Nephron (organoid): ENCODE data around the gene LHFPL6.
A peak's percentile ranks its signal among the peaks of the same experiment; 100 is the strongest.

Source experiments
- H3K27ac Mint-ChIP-seq, 3 experiments: 2 replicates each; pipeline ENCODE4 v1.8.0; 2020; ENCODE audit warnings: mixed read lengths in 3 of 3, mild to moderate bottlenecking in 2 of 3, moderate library complexity in 1 of 3
- H3K27me3 Mint-ChIP-seq: 2 replicates; pipeline ENCODE4 v1.8.0; 2021; ENCODE audit warnings: low read depth, mild to moderate bottlenecking, moderate library complexity, mixed read lengths
- H3K36me3 Mint-ChIP-seq: 2 replicates; pipeline ENCODE4 v1.8.0; 2020; ENCODE audit warnings: low read depth, mixed read lengths
- H3K4me1 Mint-ChIP-seq: 2 replicates; pipeline ENCODE4 v1.8.0; 2020; ENCODE audit warnings: mixed read lengths
- H3K4me3 Mint-ChIP-seq, 3 experiments: 2 replicates each; pipeline ENCODE4 v1.8.0; 2020; ENCODE audit warnings: mild to moderate bottlenecking in 3 of 3, mixed read lengths in 3 of 3, moderate library complexity in 2 of 3
- H3K9me3 Mint-ChIP-seq: 2 replicates; pipeline ENCODE4 v1.8.0; 2020; ENCODE audit warnings: mixed read lengths
- TF ChIP-seq, protein P1 (sequence below), 3 experiments: fragments of 200-600 bp; sonication (generic); IDR thresholded peaks; one replicate each; pipeline ENCODE4 v1.5.0; 2021; ENCODE audit warnings: antibody characterized with exemption in 3 of 3; ENCODE audit not compliant: unreplicated experiment in 3 of 3

The LHFPL6 gene

DNA sequence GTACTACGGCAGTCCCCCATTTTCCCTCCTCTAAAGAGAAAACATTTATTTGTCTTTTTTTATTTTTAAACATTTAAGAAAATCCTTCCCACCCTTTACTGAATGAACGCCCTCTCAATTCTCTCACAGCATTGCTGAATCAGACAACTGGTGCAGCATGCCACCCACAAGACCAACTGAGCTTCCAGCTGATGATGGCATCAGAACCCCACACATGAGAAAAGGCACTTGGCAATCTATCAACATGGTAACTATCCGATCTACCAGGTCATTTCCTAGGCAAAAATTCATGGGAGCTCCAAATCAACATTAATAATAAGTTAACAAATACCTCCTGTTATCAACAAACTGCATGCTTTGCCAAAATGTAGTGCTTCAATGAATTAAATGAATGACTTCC is 43.1 kb downstream of the LHFPL6 start:
- Mint-ChIP-seq H3K27ac (no peak overlapping the region), H3K27me3 (no peaks in the 10 kb centered on the region), H3K4me3 (no peak overlapping the region), H3K9me3 (peaks cover 2% of the 10 kb centered on the region), H3K36me3 (no peaks in the 10 kb centered on the region), H3K4me1 (peaks cover 49% of the 10 kb centered on the region)
- TF ChIP-seq, protein P1, sequence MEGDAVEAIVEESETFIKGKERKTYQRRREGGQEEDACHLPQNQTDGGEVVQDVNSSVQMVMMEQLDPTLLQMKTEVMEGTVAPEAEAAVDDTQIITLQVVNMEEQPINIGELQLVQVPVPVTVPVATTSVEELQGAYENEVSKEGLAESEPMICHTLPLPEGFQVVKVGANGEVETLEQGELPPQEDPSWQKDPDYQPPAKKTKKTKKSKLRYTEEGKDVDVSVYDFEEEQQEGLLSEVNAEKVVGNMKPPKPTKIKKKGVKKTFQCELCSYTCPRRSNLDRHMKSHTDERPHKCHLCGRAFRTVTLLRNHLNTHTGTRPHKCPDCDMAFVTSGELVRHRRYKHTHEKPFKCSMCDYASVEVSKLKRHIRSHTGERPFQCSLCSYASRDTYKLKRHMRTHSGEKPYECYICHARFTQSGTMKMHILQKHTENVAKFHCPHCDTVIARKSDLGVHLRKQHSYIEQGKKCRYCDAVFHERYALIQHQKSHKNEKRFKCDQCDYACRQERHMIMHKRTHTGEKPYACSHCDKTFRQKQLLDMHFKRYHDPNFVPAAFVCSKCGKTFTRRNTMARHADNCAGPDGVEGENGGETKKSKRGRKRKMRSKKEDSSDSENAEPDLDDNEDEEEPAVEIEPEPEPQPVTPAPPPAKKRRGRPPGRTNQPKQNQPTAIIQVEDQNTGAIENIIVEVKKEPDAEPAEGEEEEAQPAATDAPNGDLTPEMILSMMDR (IDR thresholded peaks at IDR 0.05; ENCODE audit: unreplicated experiment in 3 of 3), result no peak

DNA sequence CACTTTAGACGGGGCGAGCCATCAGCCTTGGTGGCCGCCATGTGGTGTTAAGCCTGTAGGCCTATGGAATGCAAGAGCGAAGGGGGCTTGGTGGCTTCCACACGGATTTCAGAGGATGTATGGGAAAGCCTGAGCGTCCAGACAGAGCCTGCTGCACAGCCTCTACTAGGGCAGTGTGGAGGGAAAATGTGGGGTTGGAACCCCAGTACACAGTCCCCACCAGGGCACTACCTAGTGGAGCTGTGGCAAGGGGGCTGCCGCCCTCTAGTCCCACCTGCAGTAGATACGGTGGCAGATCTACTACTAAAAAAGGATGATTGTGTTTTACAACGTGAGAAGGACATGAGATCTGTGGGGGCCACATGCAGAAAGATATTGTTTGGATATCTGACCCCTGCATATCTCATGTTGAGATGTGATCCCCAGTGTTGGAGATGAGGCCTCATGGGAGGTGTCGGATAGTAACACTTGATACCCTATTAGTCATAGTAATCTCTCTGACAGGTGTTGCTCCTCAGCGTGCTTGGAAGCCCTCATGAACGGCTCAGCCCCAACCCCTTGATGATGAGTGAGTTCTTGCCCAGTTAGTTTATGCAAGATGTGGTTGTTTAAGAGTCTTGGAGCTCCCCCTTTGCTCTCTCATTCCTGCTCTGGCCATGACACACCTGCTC is 45.6 kb downstream of the LHFPL6 start:
- H3K4me3 Mint-ChIP-seq, result no peak overlapping the region
- H3K27ac Mint-ChIP-seq, result no peak overlapping the region
- H3K4me1 Mint-ChIP-seq, result peaks cover 38% of the 10 kb centered on the region
- no peaks in the 10 kb centered on the region for H3K36me3 Mint-ChIP-seq
- peaks cover 2% of the 10 kb centered on the region for H3K9me3 Mint-ChIP-seq
- TF ChIP-seq, protein P1 (IDR thresholded peaks at IDR 0.05; ENCODE audit: unreplicated experiment in 3 of 3), result no peak
- no peaks in the 10 kb centered on the region for H3K27me3 Mint-ChIP-seq

DNA sequence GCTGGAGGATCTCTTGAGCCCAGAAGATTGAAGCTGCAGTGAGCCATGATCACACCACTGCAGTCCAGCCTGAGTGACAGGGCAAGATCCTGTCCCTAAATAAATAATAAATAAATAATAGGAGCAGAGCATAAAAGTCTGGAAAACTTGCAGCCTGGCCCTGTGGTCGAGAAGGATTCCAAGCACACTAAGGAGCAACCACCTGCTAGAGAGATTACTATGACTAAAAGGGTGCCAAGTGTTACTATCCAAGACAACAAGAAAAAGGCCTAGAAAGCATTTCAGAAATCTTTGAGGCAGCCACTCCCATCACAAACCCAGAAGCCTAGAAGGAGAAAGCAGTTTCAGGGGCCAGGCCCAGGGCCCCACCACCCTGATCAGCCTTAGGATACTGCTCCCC is 46.1 kb downstream of the LHFPL6 start:
- no peaks in the 10 kb centered on the region for H3K36me3 Mint-ChIP-seq
- H3K4me3 Mint-ChIP-seq, result no peak overlapping the region
- TF ChIP-seq, protein P1 (IDR thresholded peaks at IDR 0.05; ENCODE audit: unreplicated experiment in 3 of 3), result no peak
- H3K27ac Mint-ChIP-seq, result no peak overlapping the region
- H3K27me3 Mint-ChIP-seq, result no peaks in the 10 kb centered on the region
- H3K9me3 Mint-ChIP-seq, result peaks cover 2% of the 10 kb centered on the region
- H3K4me1 Mint-ChIP-seq, result peaks cover 37% of the 10 kb centered on the region

DNA sequence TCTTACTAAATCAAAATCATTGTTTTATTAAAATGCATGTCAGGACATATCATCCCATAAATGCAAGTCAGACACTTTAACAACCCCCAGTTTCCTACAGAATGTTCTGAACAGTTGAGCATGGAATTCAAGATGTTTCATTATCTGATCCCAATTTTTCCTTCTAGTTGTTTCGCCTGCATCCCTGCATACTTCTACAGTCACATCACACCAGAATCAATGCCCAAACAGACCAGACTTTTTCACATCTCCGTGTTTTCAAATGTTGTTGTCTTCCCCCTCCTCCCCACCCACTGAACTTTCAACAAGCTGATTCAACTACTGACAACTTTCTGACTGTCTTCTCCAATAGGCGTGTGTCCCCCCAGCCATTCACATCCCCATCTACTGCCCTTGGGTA is 48.6 kb downstream of the LHFPL6 start:
- no peaks in the 10 kb centered on the region for H3K36me3 Mint-ChIP-seq
- TF ChIP-seq, protein P1 (IDR thresholded peaks at IDR 0.05; ENCODE audit: unreplicated experiment in 3 of 3), result no peak
- H3K4me1 Mint-ChIP-seq, result peaks cover 32% of the 10 kb centered on the region
- H3K27me3 Mint-ChIP-seq, result no peaks in the 10 kb centered on the region
- H3K27ac Mint-ChIP-seq, result peak overlapping the region in 1 of 3 experiments; percentile 17
- H3K4me3 Mint-ChIP-seq, result no peak overlapping the region
- H3K9me3 Mint-ChIP-seq, result peaks cover 2% of the 10 kb centered on the region

DNA sequence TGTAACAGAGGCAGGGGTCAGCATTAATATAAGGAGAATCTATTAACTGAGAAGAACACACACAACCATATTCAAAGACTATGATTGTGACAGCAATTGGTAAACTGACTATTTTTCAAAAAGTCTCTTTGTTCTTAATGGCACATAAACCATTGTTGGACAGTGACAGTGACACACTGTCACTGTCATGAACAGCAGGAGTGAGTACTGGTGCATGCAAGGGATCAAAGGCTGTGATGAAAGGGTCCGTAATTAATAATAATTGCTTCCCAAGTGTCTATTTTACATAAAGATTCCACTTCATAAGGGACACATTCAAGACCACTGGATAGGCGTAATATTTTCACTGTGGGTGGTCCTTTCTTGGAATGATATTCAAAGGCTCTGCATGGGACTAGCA is 50.7 kb downstream of the LHFPL6 start:
- peaks cover 26% of the 10 kb centered on the region for H3K4me1 Mint-ChIP-seq
- no peaks in the 10 kb centered on the region for H3K36me3 Mint-ChIP-seq
- H3K27me3 Mint-ChIP-seq, result no peaks in the 10 kb centered on the region
- TF ChIP-seq, protein P1 (IDR thresholded peaks at IDR 0.05; ENCODE audit: unreplicated experiment in 3 of 3), result no peak
- no peak overlapping the region for H3K4me3 Mint-ChIP-seq
- H3K27ac Mint-ChIP-seq, result no peak overlapping the region
- peaks cover under 1% of the 10 kb centered on the region for H3K9me3 Mint-ChIP-seq

DNA sequence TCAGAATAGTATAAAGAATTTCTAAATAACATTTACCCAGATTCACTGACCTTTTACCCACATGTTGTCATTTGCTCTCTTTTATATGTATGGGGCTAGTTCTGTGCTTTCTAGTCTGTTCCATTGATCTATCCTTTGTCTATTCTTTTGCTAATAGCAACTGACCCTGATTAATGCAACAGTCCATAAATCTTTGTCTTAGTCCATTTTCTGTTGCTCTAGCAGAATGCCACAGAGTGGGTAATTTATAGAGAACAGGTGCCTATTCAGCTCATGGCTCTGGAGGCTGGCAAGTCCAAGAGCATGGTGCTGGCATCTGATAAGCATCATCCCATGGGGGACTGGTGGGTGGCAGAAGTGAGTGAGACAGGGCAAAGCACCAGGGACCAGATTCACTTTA is 52.1 kb downstream of the LHFPL6 start:
- TF ChIP-seq, protein P1 (IDR thresholded peaks at IDR 0.05; ENCODE audit: unreplicated experiment in 3 of 3), result no peak
- no peaks in the 10 kb centered on the region for H3K27me3 Mint-ChIP-seq
- H3K4me1 Mint-ChIP-seq, result peaks cover 27% of the 10 kb centered on the region
- H3K4me3 Mint-ChIP-seq, result no peak overlapping the region
- no peaks in the 10 kb centered on the region for H3K9me3 Mint-ChIP-seq
- H3K36me3 Mint-ChIP-seq, result no peaks in the 10 kb centered on the region
- H3K27ac Mint-ChIP-seq, result no peak overlapping the region
